H1 (cell line): ENCODE data around the gene AP5Z1. TPM values are rescaled to one million over a fixed set of nuclear protein-coding genes. Genes with fewer than 3 reads are reported as not detected.

ENCODE experiments used
- CTCF ChIA-PET: fragments of 300-600 bp; sonication (Branson Sonifier 250); formaldehyde crosslinking; loops from one replicate; lab custom pipeline; 2021; ENCODE audit not compliant: partially characterized antibody; lab: Charles Lee
- POLR2A ChIA-PET: fragments of 300-600 bp; sonication (Branson Sonifier 250); formaldehyde crosslinking; loops from one replicate; lab custom pipeline; 2021; ENCODE audit warnings: inconsistent platforms; ENCODE audit not compliant: partially characterized antibody; lab: Charles Lee
- DNase-seq, 2 experiments: peaks; one replicate each; pipeline versions ENCODE4 v3.0.0 to v3.0.0-alpha.2; 2010 to 2022; ENCODE audit warnings: low spot score in 2 of 2, low read depth in 1 of 2, mixed read lengths in 1 of 2
- FAIRE-seq: peaks from 2 replicates; lab custom pipeline; 2011; peaks lifted over from hg19 to GRCh38; lab: Jason Lieb, UNC
- H2AFZ ChIP-seq: 2 replicates; pipeline ENCODE4 v1.8.1; 2012; ENCODE audit warnings: low read length, inconsistent platforms
- H2AK5ac ChIP-seq: 2 replicates; pipeline ENCODE4 v1.6.1; 2013; ENCODE audit warnings: low read depth, low read length
- H2BK120ac ChIP-seq: replicated peaks from 2 replicates; pipeline ENCODE3; 2013; ENCODE audit warnings: low read depth, low read length, inconsistent platforms
- H2BK12ac ChIP-seq: 2 replicates; pipeline ENCODE4 v1.6.1; 2013; ENCODE audit warnings: low read depth, low read length
- H2BK15ac ChIP-seq: 2 replicates; pipeline ENCODE4 v1.6.1; 2013; ENCODE audit warnings: low read length
- H2BK20ac ChIP-seq: 2 replicates; pipeline ENCODE4 v1.6.1; 2013; ENCODE audit warnings: low read length
- H2BK5ac ChIP-seq: 2 replicates; pipeline ENCODE4 v1.6.1; 2013; ENCODE audit warnings: low read depth, low read length
- H3K14ac ChIP-seq: 2 replicates; pipeline ENCODE4 v1.6.1; 2013; ENCODE audit warnings: inconsistent platforms; ENCODE audit not compliant: insufficient read length
- H3K18ac ChIP-seq: 2 replicates; pipeline ENCODE4 v1.6.1; 2013; ENCODE audit warnings: low read length; ENCODE audit errors: extremely low read depth
- H3K23ac ChIP-seq: 2 replicates; pipeline ENCODE4 v1.6.1; 2013; ENCODE audit warnings: inconsistent platforms; ENCODE audit not compliant: insufficient read length
- H3K23me2 ChIP-seq: 2 replicates; pipeline ENCODE4 v1.6.1; 2013; ENCODE audit warnings: low read depth, low read length
- H3K27ac ChIP-seq: 2 replicates; pipeline ENCODE4 v1.6.1; 2011; ENCODE audit warnings: low read depth, low read length, inconsistent platforms
- H3K27me3 ChIP-seq, 4 experiments: replicated peaks in 1 of 4; 1 replicate in 1 of 4; 2 replicates in 3 of 4; pipeline versions ENCODE4 v1.6.1 to v1.8.1; 2011 to 2013; ENCODE audit warnings: low read length in 3 of 4, mild to moderate bottlenecking in 3 of 4, inconsistent platforms in 2 of 4, mixed read lengths in 2 of 4, moderate library complexity in 1 of 4; ENCODE audit not compliant: control insufficient read depth in 3 of 4, insufficient read depth in 3 of 4; ENCODE audit errors: extremely low read depth in 1 of 4
- H3K36me3 ChIP-seq, 4 experiments: 2 replicates each; pipeline versions ENCODE4 v1.6.1 to v1.8.1; 2011 to 2013; ENCODE audit warnings: mild to moderate bottlenecking in 4 of 4, low read length in 3 of 4, moderate library complexity in 2 of 4, control low read depth in 1 of 4, inconsistent platforms in 1 of 4; ENCODE audit not compliant: insufficient read depth in 4 of 4, control insufficient read depth in 2 of 4
- H3K4ac ChIP-seq: replicated peaks from 2 replicates; pipeline ENCODE3; 2013; ENCODE audit warnings: low read length, low read depth, mixed read lengths, inconsistent platforms; ENCODE audit not compliant: insufficient read length
- H3K4me1 ChIP-seq, 4 experiments: replicated peaks in 1 of 4; 1 replicate in 1 of 4; 2 replicates in 3 of 4; pipeline versions ENCODE4 v1.6.1 to v1.8.1; 2011 to 2013; ENCODE audit warnings: low read length in 3 of 4, inconsistent platforms in 2 of 4, mixed read lengths in 1 of 4; ENCODE audit not compliant: insufficient read depth in 4 of 4, control insufficient read depth in 3 of 4
- H3K4me2 ChIP-seq, 2 experiments: 2 replicates each; pipeline versions ENCODE4 v1.6.1 to v1.8.1; 2011 to 2013; ENCODE audit warnings: low read depth in 2 of 2, low read length in 2 of 2, control low read depth in 1 of 2, inconsistent platforms in 1 of 2, mild to moderate bottlenecking in 1 of 2; ENCODE audit not compliant: insufficient read depth in 1 of 2
- H3K4me3 ChIP-seq, 4 experiments: fragments of 200-600, 300-600 bp in 1 of 4; sonication (generic), shearing (Covaris generic), sonication (Bioruptor Twin) in 1 of 4; 2 replicates each; pipeline versions ENCODE4 v1.5.1 to v1.8.1; 2011 to 2016; ENCODE audit warnings: low read length in 4 of 4, low read depth in 3 of 4, control low read depth in 2 of 4, inconsistent platforms in 2 of 4, mild to moderate bottlenecking in 2 of 4, mixed read lengths in 1 of 4, moderate library complexity in 1 of 4; ENCODE audit not compliant: insufficient read depth in 2 of 4; ENCODE audit errors: extremely low read depth in 1 of 4
- H3K56ac ChIP-seq: replicated peaks from 2 replicates; pipeline ENCODE3; 2013; ENCODE audit warnings: low read depth, mild to moderate bottlenecking, mixed read lengths, low read length, inconsistent platforms; ENCODE audit not compliant: insufficient read length
- H3K79me1 ChIP-seq: 2 replicates; pipeline ENCODE4 v1.6.1; 2013; ENCODE audit warnings: low read depth, low read length, control low read depth
- H3K79me2 ChIP-seq, 2 experiments: 2 replicates each; pipeline versions ENCODE4 v1.6.1 to v1.8.1; 2012 to 2013; ENCODE audit warnings: low read length in 2 of 2, mild to moderate bottlenecking in 2 of 2, inconsistent platforms in 1 of 2; ENCODE audit not compliant: insufficient read depth in 2 of 2, control insufficient read depth in 1 of 2
- H3K9ac ChIP-seq, 4 experiments: replicated peaks in 1 of 4; 1 replicate in 1 of 4; 2 replicates in 3 of 4; pipeline versions ENCODE4 v1.6.1 to v1.8.1; 2011 to 2013; ENCODE audit warnings: low read depth in 3 of 4, low read length in 3 of 4, control low read depth in 2 of 4, mild to moderate bottlenecking in 2 of 4, moderate library complexity in 2 of 4, inconsistent platforms in 1 of 4; ENCODE audit errors: extremely low read depth in 1 of 4
- H3K9me3 ChIP-seq, 2 experiments: 2 replicates each; pipeline versions ENCODE4 v1.6.1 to v1.8.1; 2012 to 2013; ENCODE audit warnings: mild to moderate bottlenecking in 2 of 2, moderate library complexity in 2 of 2, control low read depth in 1 of 2, inconsistent platforms in 1 of 2, low read depth in 1 of 2, low read length in 1 of 2, mixed read lengths in 1 of 2; ENCODE audit not compliant: insufficient read depth in 2 of 2
- H4K20me1 ChIP-seq, 2 experiments: replicated peaks in 1 of 2; 2 replicates each; pipeline versions ENCODE3 to v1.8.1; 2011 to 2013; ENCODE audit warnings: inconsistent platforms in 2 of 2, low read length in 2 of 2, mild to moderate bottlenecking in 1 of 2; ENCODE audit not compliant: insufficient read depth in 2 of 2, control insufficient read depth in 1 of 2
- H4K5ac ChIP-seq: 2 replicates; pipeline ENCODE4 v1.6.1; 2013; ENCODE audit warnings: low read length, low read depth, mixed read lengths, inconsistent platforms; ENCODE audit not compliant: insufficient read length
- H4K8ac ChIP-seq: 2 replicates; pipeline ENCODE4 v1.8.0; 2013; ENCODE audit warnings: mild to moderate bottlenecking, moderate library complexity, low read length, inconsistent platforms; ENCODE audit not compliant: insufficient read depth; ENCODE audit errors: extremely low read depth
- H4K91ac ChIP-seq: replicated peaks from 2 replicates; pipeline ENCODE3; 2013; ENCODE audit warnings: low read length, mixed read lengths, inconsistent platforms; ENCODE audit not compliant: insufficient read length
- HDAC6 ChIP-seq: IDR thresholded peaks from one replicate; pipeline ENCODE4 v1.7.1; 2012; ENCODE audit warnings: low read depth, mild to moderate bottlenecking, inconsistent platforms, low read length, moderate library complexity
- MAFK ChIP-seq: IDR thresholded peaks from 2 replicates; pipeline ENCODE4 v1.6.1; 2012; ENCODE audit warnings: low read depth, mild to moderate bottlenecking, improper control_type of control experiment, low read length
- RNF2 ChIP-seq: fragments of 200-900, 300-1000 bp; sonication (generic); IDR thresholded peaks from 2 replicates; pipeline ENCODE4 v1.7.1; 2016; ENCODE audit warnings: borderline replicate concordance, low read depth, mild to moderate bottlenecking, antibody characterized with exemption, low read length; ENCODE audit not compliant: poor library complexity, severe bottlenecking; ENCODE audit errors: missing control alignments
- SP1 ChIP-seq: IDR thresholded peaks from 2 replicates; pipeline ENCODE4 v1.6.1; 2011; ENCODE audit warnings: low read depth, low read length
- TCF12 ChIP-seq: IDR thresholded peaks from 2 replicates; pipeline ENCODE4 v1.6.1; 2011; ENCODE audit warnings: low read depth, mild to moderate bottlenecking, low read length
- WGBS, 2 experiments: shearing (Covaris generic) in 1 of 2; methylation state at CpG; one replicate each; pipeline versions ENCODE4 v1.1.6 to v1.1.7; 2013 to 2015; ENCODE audit warnings: low lambda C conversion rate in 2 of 2, mixed read lengths in 2 of 2, inconsistent platforms in 1 of 2, low coverage in 1 of 2, missing lambda C conversion rate in 1 of 2; ENCODE audit not compliant: insufficient replicate concordance in 2 of 2, insufficient coverage in 1 of 2, insufficient read length in 1 of 2; ENCODE audit errors: extremely low coverage in 1 of 2, missing lambda C conversion rate in 1 of 2; 5-methylcytosine and 5-hydroxymethylcytosine counted together
- polyA plus RNA-seq, 7 experiments: library from polyadenylated mRNA; depleted of rRNA in 3 of 7; stranded (reverse) in 5 of 7; unstranded in 2 of 7; fragments of >200 nt in 5 of 7; fragments of 200-250 nt in 2 of 7; gene quantifications; 1 replicate in 5 of 7; 2 replicates in 1 of 7; 4 replicates in 1 of 7; pipeline versions ENCODE4 v1.2.1 to v1.2.3, GENCODE V29; 2011 to 2013; ENCODE audit warnings: missing spikeins in 2 of 7, mixed read lengths in 2 of 7
- total RNA-seq: library from RNA; stranded (reverse); fragmentation: NEBNext Ultra II Directional; extraction: Animal tissue kit (Norgen Biotek cat#: 25700); gene quantifications from 2 replicates; pipeline ENCODE4 v1.2.1, GENCODE V29; 2021

Gene AP5Z1
- total and polyA plus RNA-seq, 2 of the 8 experiments (the other 6 are each of a cell fraction or from before 2014, with no cell fraction given): 24.0 to 24.7 TPM

- Histone ChIP-seq H4K8ac (no peak overlapping the region), H3K9ac (no peak overlapping the region), H3K4me3 (no peak overlapping the region), H3K79me2 (no peaks in the 10 kb centered on the region), H3K27me3 (no peaks in the 10 kb centered on the region), H3K23ac (no peak overlapping the region), H2AK5ac (no peak overlapping the region), H3K18ac (no peak overlapping the region), H3K27ac (no peak overlapping the region), H2AFZ (no peak overlapping the region), H3K56ac (no peak overlapping the region), H3K14ac (no peak overlapping the region), H2BK5ac (no peak overlapping the region), H2BK12ac (no peak overlapping the region), H3K4ac (no peak overlapping the region), H3K4me2 (no peak overlapping the region), H3K4me1 (peaks cover 0 to 3% (median 1%) of the 10 kb centered on the region in 4 experiments; a peak in 4 of 7 replicates), H3K36me3 (peaks cover 3 to 34% (median 9%) of the 10 kb centered on the region in 4 experiments; a peak in 5 of 8 replicates), H2BK120ac (no peak overlapping the region), H2BK20ac (no peak overlapping the region), H2BK15ac (no peak overlapping the region), H4K20me1 (peaks cover 0 to 5% of the 10 kb centered on the region in 2 experiments), H3K79me1 (no peaks in the 10 kb centered on the region), H3K9me3 (no peaks in the 10 kb centered on the region; a peak in 1 of 4 replicates), H3K23me2 (peaks cover 7% of the 10 kb centered on the region; the same call in 1 of the 2 replicates), H4K91ac (no peak overlapping the region), H4K5ac (no peak overlapping the region)
- ChIA-PET CTCF (interaction anchor here (1.0 to 2.3 kb wide), 4 partner anchors 8 to 184 kb away, joined by 3 to 8 read pairs (median 5); no protein-coding TSS in a partner anchor), POLR2A (interaction anchor here (0.6 to 1.7 kb wide), 3 partner anchors 9 to 21 kb away, joined by 3 to 4 read pairs (median 4); no protein-coding TSS in a partner anchor)
- FAIRE-seq (no peak), DNase-seq (no peak)
- no peak for TF ChIP-seq HDAC6
- no peak for TF ChIP-seq SP1
- TF ChIP-seq MAFK: no peak
- no peak for TF ChIP-seq TCF12
- TF ChIP-seq RNF2: no peak
- WGBS, 2 experiments: 96% methylated on average over 7 of the region's 9 CpGs; no CpG with 5 or more reads in 1 of the 2 experiments
Measured at GRCh38 chr7:4790078-4790465, 14.6 kb downstream of the AP5Z1 start.
